Measurements from ENCODE around the gene CAVIN3. TPM values are rescaled to one million over a fixed set of nuclear protein-coding genes. Genes with fewer than 3 reads are reported as not detected.
"Not testable (repeated sequence)": the region's sequence is repeated elsewhere in the genome, so short reads cannot be mapped to it uniquely, and the experiment has no call there.

CAVIN3 gene
- total and polyA plus RNA-seq, 8 donors = 12.8 to 166 (median 54.2) TPM

DNA sequence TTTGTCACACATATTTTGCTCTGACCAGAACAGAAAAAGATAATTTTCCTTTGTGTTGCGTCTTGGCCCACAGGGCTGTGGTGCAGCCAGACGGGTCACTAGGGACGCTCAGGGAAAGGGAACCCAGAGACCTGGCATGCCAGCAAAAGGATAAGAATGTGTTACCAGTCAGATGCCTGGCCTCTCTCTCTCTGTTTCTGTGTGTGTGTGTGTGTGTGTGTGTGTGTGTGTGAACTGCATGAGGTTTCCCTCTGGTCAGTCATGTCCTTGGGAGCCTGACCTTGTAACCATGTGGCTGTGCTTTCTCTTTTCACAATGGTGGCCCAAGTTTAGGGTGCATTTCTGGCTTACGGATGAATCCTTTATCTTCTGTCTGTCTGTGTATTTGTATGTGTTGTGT is 35.3 kb downstream of the CAVIN3 start:
- no peaks in the 10 kb centered on the region for H3K9me3 ChIP-seq
- 50 to 75% (median 58%) methylated on average over 4 of the region's 4 CpGs for WGBS, 5 donors
- no peak for TF ChIP-seq POLR2A (IDR thresholded peaks at IDR 0.05)
- TF ChIP-seq, protein P1, sequence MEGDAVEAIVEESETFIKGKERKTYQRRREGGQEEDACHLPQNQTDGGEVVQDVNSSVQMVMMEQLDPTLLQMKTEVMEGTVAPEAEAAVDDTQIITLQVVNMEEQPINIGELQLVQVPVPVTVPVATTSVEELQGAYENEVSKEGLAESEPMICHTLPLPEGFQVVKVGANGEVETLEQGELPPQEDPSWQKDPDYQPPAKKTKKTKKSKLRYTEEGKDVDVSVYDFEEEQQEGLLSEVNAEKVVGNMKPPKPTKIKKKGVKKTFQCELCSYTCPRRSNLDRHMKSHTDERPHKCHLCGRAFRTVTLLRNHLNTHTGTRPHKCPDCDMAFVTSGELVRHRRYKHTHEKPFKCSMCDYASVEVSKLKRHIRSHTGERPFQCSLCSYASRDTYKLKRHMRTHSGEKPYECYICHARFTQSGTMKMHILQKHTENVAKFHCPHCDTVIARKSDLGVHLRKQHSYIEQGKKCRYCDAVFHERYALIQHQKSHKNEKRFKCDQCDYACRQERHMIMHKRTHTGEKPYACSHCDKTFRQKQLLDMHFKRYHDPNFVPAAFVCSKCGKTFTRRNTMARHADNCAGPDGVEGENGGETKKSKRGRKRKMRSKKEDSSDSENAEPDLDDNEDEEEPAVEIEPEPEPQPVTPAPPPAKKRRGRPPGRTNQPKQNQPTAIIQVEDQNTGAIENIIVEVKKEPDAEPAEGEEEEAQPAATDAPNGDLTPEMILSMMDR (IDR thresholded peaks at IDR 0.05) = no peak
- TF ChIP-seq EP300 (IDR thresholded peaks at IDR 0.05) = no peak
- TF ChIP-seq POLR2AphosphoS5 (IDR thresholded peaks at IDR 0.05) = no peak
- H3K4me3 ChIP-seq = no peak overlapping the region
- no peaks in the 10 kb centered on the region for H3K4me1 ChIP-seq
- intact Hi-C loops (cut with DNase I; ENCODE audit: low total_unique reads) = no loop called here
- H3K27me3 ChIP-seq = no peaks in the 10 kb centered on the region
- no peak overlapping the region for H3K27ac ChIP-seq
- peak in 1 of 2 donors; percentile 21 for DNase-seq
- H3K36me3 ChIP-seq = no peaks in the 10 kb centered on the region

DNA sequence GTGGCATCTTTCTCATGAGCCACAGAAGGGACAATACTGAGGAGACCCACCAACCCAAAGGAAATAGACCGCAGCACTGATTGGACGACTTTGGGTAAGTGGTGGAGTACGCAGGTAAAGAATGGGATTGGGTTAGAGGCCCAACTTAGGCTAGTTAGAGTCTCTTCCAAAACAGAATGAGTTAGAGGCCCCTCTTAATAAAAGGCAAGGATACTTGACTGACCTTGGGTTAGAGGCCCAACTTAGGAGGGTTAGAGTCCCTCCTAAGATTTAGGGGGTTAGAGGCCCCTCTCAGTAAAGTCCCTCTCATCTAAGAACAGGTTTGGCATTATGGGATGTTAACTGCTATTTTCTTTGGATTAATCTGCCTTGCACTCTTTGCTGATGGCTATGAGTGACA is 36.1 kb downstream of the CAVIN3 start:
- WGBS, 5 donors = 90 to 98% (median 93%) methylated on average over 3 of the region's 3 CpGs
- H3K4me1 ChIP-seq = no peaks in the 10 kb centered on the region
- no peak for TF ChIP-seq EP300 (IDR thresholded peaks at IDR 0.05)
- TF ChIP-seq POLR2AphosphoS5 (IDR thresholded peaks at IDR 0.05) = no peak
- intact Hi-C loops (cut with DNase I; ENCODE audit: low total_unique reads) = no loop called here
- no peak overlapping the region for H3K27ac ChIP-seq
- H3K27me3 ChIP-seq = no peaks in the 10 kb centered on the region
- H3K36me3 ChIP-seq = no peaks in the 10 kb centered on the region
- H3K4me3 ChIP-seq = no peak overlapping the region
- no peaks in the 10 kb centered on the region for H3K9me3 ChIP-seq
- no peak for DNase-seq

DNA sequence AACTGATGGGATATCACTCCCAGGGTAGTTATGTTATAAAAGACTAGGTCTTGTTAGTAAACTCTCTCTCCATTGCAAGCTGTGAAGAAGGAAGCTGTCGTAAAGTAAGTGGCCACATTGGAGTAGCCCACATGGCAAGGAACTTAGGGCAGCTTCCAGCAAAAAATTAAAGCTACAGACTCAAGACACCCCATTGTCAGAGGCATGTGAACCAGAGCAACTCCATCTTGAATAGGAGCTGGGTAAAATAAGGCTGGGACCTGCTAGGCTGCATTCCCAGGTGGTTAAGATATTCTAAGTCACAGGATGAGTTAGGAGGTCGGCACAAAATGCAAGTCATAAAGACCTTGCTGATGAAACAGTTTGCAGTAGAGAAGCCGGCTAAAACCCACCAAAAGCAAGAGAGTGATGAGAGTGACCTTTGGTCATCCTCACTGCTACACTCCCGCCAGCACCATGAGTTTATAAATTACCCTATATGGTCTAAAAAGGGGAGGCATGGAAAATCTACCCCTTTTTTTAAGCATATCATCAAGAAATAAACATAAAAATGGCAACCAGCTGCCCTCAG is 36.8 kb downstream of the CAVIN3 start:
- Histone ChIP-seq H3K9me3 (no peaks in the 10 kb centered on the region), H3K27ac (no peak overlapping the region), H3K36me3 (no peaks in the 10 kb centered on the region), H3K4me1 (no peaks in the 10 kb centered on the region), H3K4me3 (no peak overlapping the region), H3K27me3 (no peaks in the 10 kb centered on the region)
- WGBS, 5 donors = 70 to 87% (median 81%) methylated on average over 4 of the region's 4 CpGs
- intact Hi-C loops (cut with DNase I; ENCODE audit: low total_unique reads) = no loop called here
- TF ChIP-seq EP300 (IDR thresholded peaks at IDR 0.05) (no peak), POLR2AphosphoS5 (IDR thresholded peaks at IDR 0.05) (no peak), POLR2A (IDR thresholded peaks at IDR 0.05) (no peak)
- TF ChIP-seq, protein P1 (IDR thresholded peaks at IDR 0.05) = no peak
- no peak for DNase-seq

DNA sequence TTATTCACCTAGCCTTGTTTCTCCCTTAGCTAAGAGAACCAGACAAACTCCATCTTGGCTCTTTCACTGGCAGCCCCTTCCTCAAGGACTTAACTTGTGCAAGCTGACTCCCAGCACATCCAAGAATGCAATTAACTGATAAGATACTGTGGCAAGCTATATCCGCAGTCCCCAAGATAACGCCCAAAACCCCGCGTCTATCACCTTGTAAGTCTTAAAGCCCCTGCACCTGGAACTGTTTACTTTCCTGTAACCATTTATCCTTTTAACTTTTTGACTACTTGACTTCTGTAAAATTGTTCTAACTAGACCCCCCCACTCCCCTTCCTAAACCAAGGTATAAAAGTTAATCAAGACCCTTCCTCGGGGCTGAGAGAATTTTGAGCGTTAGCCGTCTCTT is 39.5 kb downstream of the CAVIN3 start:
- H3K4me1 ChIP-seq; DNase-seq; H3K4me3 ChIP-seq; H3K36me3 ChIP-seq; H3K27ac ChIP-seq; intact Hi-C loops (cut with DNase I; ENCODE audit: low total_unique reads); H3K27me3 ChIP-seq; H3K9me3 ChIP-seq: not testable (repeated sequence)
- WGBS, 5 donors = 25 to 40% (median 33%) methylated on average over 7 of the region's 7 CpGs

DNA sequence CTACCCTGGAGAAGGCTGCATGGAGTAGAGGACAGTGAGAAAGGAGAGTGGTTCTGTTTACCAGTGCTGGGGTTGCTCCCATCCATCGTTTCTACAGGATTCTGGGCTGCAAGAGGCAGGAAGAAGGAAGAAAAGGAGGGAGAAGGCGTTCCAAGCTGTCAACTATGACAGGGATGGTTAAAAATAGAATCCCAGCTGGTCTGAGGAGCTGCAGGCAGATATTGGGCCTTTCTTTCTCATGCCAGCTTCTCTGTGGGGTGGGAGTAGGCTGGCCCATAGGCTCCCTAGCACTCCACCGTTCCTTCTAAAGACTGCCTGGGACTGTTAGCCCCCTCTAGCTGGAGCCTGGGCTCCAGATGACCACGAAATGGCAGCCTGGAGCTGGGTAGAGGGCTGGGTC is 47.1 kb downstream of the CAVIN3 start:
- intact Hi-C loops (cut with DNase I; ENCODE audit: low total_unique reads) = no loop called here
- TF ChIP-seq POLR2A (IDR thresholded peaks at IDR 0.05) (no peak), EP300 (IDR thresholded peaks at IDR 0.05) (no peak), POLR2AphosphoS5 (IDR thresholded peaks at IDR 0.05) (no peak)
- TF ChIP-seq, protein P1 (IDR thresholded peaks at IDR 0.05) = no peak
- DNase-seq = peak in 1 of 2 donors; percentile 29
- 55 to 71% (median 69%) methylated on average over 4 of the region's 4 CpGs for WGBS, 5 donors
- H3K4me3 ChIP-seq = no peak overlapping the region
- H3K9me3 ChIP-seq = peaks cover 0 to 9% (median 2%) of the 10 kb centered on the region in 4 donors
- H3K4me1 ChIP-seq = no peaks in the 10 kb centered on the region
- H3K27ac ChIP-seq = no peak overlapping the region
- peaks cover 0 to 17% (median 8%) of the 10 kb centered on the region in 4 donors for H3K36me3 ChIP-seq
- H3K27me3 ChIP-seq = peaks cover 0 to 12% (median 0%) of the 10 kb centered on the region in 3 donors

Data from stomach (tissue), 9 donors.